HepG2 (cell line): Measurements from ENCODE around the gene NFKBIZ. TPM values are rescaled to one million over a fixed set of nuclear protein-coding genes. Genes with fewer than 3 reads are reported as not detected.

Source experiments
- HNF1A ChIP-seq, 2 experiments: sonication (generic) in 1 of 2; formaldehyde crosslinking in 1 of 2; IDR thresholded peaks; 2 replicates each; pipeline versions ENCODE4 v1.4.0 to v1.6.1; 2016 to 2020; ENCODE audit warnings: borderline replicate concordance in 1 of 2, low read depth in 1 of 2, mild to moderate bottlenecking in 1 of 2, missing genetic modification reagents in 1 of 2
- NFATC3 ChIP-seq: sonication (generic); formaldehyde crosslinking; IDR thresholded peaks from 2 replicates; pipeline ENCODE4 v1.5.1; 2020; ENCODE audit warnings: mild to moderate bottlenecking, missing genetic modification reagents
- PAWR ChIP-seq: sonication (generic); formaldehyde crosslinking; IDR thresholded peaks from 2 replicates; pipeline ENCODE4 v1.4.0; 2020; ENCODE audit warnings: missing genetic modification reagents, mild to moderate bottlenecking, borderline replicate concordance
- THAP11 ChIP-seq: IDR thresholded peaks from 2 replicates; pipeline ENCODE4 v1.6.1; 2016; ENCODE audit warnings: missing biosample characterization, missing genetic modification reagents
- ZBTB4 ChIP-seq: sonication (generic); formaldehyde crosslinking; IDR thresholded peaks from 2 replicates; pipeline ENCODE4 v1.4.0; 2020; ENCODE audit warnings: missing genetic modification reagents, mild to moderate bottlenecking, borderline replicate concordance
- ZNF709 ChIP-seq: sonication (generic); formaldehyde crosslinking; IDR thresholded peaks from 2 replicates; pipeline ENCODE4 v1.5.0; 2020; ENCODE audit warnings: mild to moderate bottlenecking, missing genetic modification reagents
- polyA plus RNA-seq, 8 experiments: library from polyadenylated mRNA; depleted of rRNA in 3 of 8; stranded (reverse) in 7 of 8; unstranded in 1 of 8; fragments of >200 nt; fragmentation: Illumina TruSeq in 4 of 8; extraction: Trizol in 4 of 8; gene quantifications; 2 replicates each; pipeline versions ENCODE4 v1.2.1 to v1.2.3, GENCODE V29; 2011 to 2016; ENCODE audit warnings: low read depth in 4 of 8, missing spikeins in 1 of 8, mixed read lengths in 1 of 8; ENCODE audit not compliant: insufficient read depth in 1 of 8
- total RNA-seq, 5 experiments: library from RNA; depleted of rRNA; stranded (reverse); fragments of >200 nt; fragmentation: Illumina TruSeq; extraction: Trizol; gene quantifications; 2 replicates each; pipeline ENCODE4 v1.2.3, GENCODE V29; 2016; ENCODE audit warnings: low read depth in 1 of 5

Gene NFKBIZ
- total and polyA plus RNA-seq, 2 of the 13 experiments (the other 11 are each of a cell fraction or from before 2014, with no cell fraction given): 25.9 to 60.6 TPM

- TF ChIP-seq ZBTB4 (CRISPR knock-in tag): no peak
- no peak for TF ChIP-seq ZNF709 (CRISPR knock-in tag)
- no peak for TF ChIP-seq PAWR (CRISPR knock-in tag)
- TF ChIP-seq NFATC3 (CRISPR knock-in tag): no peak
- TF ChIP-seq HNF1A (IDR thresholded peaks at IDR 0.05; ENCODE audit: low read depth): no peak
- no peak for TF ChIP-seq HNF1A (CRISPR knock-in tag; IDR thresholded peaks at IDR 0.05; ENCODE audit: borderline replicate concordance)
- TF ChIP-seq THAP11 (CRISPR knock-in tag): no peak
These were observed 15.8 kb upstream of the NFKBIZ start (continued) for GRCh38 chr3:101833446-101833974.
